ENCODE data around the gene AKIP1. TPM values are rescaled to one million over a fixed set of nuclear protein-coding genes. Genes with fewer than 3 reads are reported as not detected.
"Not testable (repeated sequence)": the region's sequence is repeated elsewhere in the genome, so short reads cannot be mapped to it uniquely, and the experiment has no call there.

AKIP1 gene, protein sequence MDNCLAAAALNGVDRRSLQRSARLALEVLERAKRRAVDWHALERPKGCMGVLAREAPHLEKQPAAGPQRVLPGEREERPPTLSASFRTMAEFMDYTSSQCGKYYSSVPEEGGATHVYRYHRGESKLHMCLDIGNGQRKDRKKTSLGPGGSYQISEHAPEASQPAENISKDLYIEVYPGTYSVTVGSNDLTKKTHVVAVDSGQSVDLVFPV
- total RNA-seq: 18.7 TPM
- 30.7 TPM for polyA plus RNA-seq

- H3K4me3 ChIP-seq (ENCODE audit: low read depth, low read length): peak within 1 kb of the TSS; percentile 86
- no peaks in the 10 kb centered on the region for H3K36me3 ChIP-seq (ENCODE audit: insufficient read depth)
- under 1% methylated on average over 67 of the region's 68 CpGs for whole genome bisulfite sequencing
- peak; percentile 93 for DNase-seq (ENCODE audit: extremely low spot score)
- peak within 1 kb of the TSS; percentile 89 for H3K27ac ChIP-seq (ENCODE audit: low read depth)
- no peaks in the 10 kb centered on the region for H3K4me1 ChIP-seq (ENCODE audit: insufficient read depth)
Measured at GRCh38 chr11:8911029-8911823, at the start of gene AKIP1. Gene AKIP1 (plus strand): TSS chr11:8911189. CDS start chr11:8911450, 261 bp downstream.

- no peak overlapping the region for H3K27ac ChIP-seq (ENCODE audit: low read depth)
- H3K36me3 ChIP-seq (ENCODE audit: insufficient read depth): no peaks in the 10 kb centered on the region
- DNase-seq (ENCODE audit: extremely low spot score): no peak
- H3K4me1 ChIP-seq (ENCODE audit: insufficient read depth): no peaks in the 10 kb centered on the region
- WGBS: 62% methylated on average over 1 of the region's 1 CpG
- H3K4me3 ChIP-seq (ENCODE audit: low read depth, low read length): no peak overlapping the region
Measured at GRCh38 chr11:8863838-8864237, 47.2 kb upstream of the AKIP1 start.

GRCh38 chr11:8865304-8865703 lies 45.7 kb upstream of the AKIP1 start:
- no peak overlapping the region for H3K4me3 ChIP-seq (ENCODE audit: low read depth, low read length)
- no peaks in the 10 kb centered on the region for H3K36me3 ChIP-seq (ENCODE audit: insufficient read depth)
- H3K4me1 ChIP-seq (ENCODE audit: insufficient read depth): no peaks in the 10 kb centered on the region
- DNase-seq (ENCODE audit: extremely low spot score): no peak
- no peak overlapping the region for H3K27ac ChIP-seq (ENCODE audit: low read depth)

- Histone ChIP-seq H3K27ac (ENCODE audit: low read depth) (no peak overlapping the region), H3K4me1 (ENCODE audit: insufficient read depth) (no peaks in the 10 kb centered on the region), H3K36me3 (ENCODE audit: insufficient read depth) (no peaks in the 10 kb centered on the region), H3K4me3 (ENCODE audit: low read depth, low read length) (no peak overlapping the region)
- WGBS: 52% methylated on average over 6 of the region's 6 CpGs
- no peak for DNase-seq (ENCODE audit: extremely low spot score)
Measured at GRCh38 chr11:8867035-8867434, 44.0 kb upstream of the AKIP1 start.

DNA sequence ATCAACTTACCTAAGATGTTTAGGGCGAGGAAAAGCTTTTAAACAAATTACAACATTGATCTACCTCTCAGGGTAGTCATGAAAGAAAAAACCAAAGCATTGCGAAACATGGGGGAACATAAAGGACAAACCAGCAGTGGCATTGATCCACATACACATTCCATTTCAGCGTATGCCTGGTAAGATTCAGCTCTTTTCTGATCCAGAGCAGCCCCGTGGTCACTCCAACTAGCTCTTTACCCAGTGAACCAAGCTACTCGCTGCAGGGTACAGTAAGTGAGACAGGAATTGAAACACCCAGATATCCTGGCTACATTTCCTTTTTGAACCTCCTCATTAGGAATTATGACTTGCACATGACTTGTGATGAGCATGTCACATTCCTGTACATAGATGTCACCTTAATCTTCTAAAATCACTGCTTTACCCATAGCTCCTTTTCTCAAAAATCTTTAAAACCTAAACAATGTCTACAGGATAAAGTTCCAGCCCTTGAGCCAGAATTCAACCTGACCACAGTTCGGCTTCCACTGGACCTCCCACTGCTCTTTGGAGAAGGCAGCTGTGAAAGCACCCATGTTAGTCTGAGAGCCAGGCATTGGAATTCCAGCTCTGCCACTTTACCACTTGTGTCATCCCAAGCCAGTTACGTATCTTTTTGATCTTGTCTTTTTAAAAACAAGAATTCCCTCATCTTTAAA lies 42.9 kb upstream of the AKIP1 start:
- Histone ChIP-seq H3K36me3 (ENCODE audit: insufficient read depth) (no peaks in the 10 kb centered on the region), H3K27ac (ENCODE audit: low read depth) (no peak overlapping the region), H3K4me1 (ENCODE audit: insufficient read depth) (no peaks in the 10 kb centered on the region), H3K4me3 (ENCODE audit: low read depth, low read length) (no peak overlapping the region)
- WGBS: 69% methylated on average over 7 of the region's 7 CpGs
- DNase-seq (ENCODE audit: extremely low spot score): no peak

GRCh38 chr11:8870411-8871170 lies 40.4 kb upstream of the AKIP1 start:
- under 1% methylated on average over 81 of the region's 81 CpGs for WGBS
- H3K27ac ChIP-seq (ENCODE audit: low read depth): peak overlapping the region; percentile 89
- no peaks in the 10 kb centered on the region for H3K36me3 ChIP-seq (ENCODE audit: insufficient read depth)
- H3K4me1 ChIP-seq (ENCODE audit: insufficient read depth): no peaks in the 10 kb centered on the region
- H3K4me3 ChIP-seq (ENCODE audit: low read depth, low read length): peak overlapping the region; percentile 92
- peak; percentile 59 for DNase-seq (ENCODE audit: extremely low spot score)

DNA sequence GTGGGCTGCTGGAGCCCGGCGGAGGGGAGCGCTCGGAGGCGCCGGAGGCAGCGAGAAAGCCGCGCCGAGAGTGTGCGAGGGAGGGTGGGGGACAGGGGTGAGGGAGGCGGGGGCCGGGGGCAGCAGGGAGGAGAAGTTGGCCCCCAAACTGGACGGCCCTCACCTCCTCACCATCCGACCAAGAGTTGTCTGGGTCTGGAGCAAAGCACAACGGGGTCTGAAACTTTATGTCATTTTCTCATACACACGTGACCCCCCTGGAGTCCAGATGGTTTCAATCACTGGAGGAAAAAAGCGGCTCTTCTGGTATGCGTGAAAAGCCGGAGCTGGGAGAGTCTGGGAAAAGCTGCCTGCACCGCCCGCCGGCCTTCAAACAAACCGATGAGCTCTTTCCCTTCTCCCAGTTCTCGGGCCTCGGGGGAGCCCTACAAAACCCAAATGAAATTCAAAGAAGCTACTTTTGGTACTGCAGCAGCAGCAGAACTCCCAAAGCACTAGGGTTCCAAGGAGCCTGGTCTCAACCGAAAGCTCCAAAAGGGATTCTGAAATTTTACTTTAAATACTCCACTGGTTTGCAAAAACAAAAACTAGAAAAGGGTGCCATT lies 39.7 kb upstream of the AKIP1 start:
- Histone ChIP-seq H3K27ac (ENCODE audit: low read depth) (peak overlapping the region; percentile 89), H3K4me1 (ENCODE audit: insufficient read depth) (no peaks in the 10 kb centered on the region)

GRCh38 chr11:8871962-8872361 lies 39.0 kb upstream of the AKIP1 start:
- no peaks in the 10 kb centered on the region for H3K36me3 ChIP-seq (ENCODE audit: insufficient read depth)
- 63% methylated on average over 6 of the region's 6 CpGs for WGBS
- H3K27ac ChIP-seq (ENCODE audit: low read depth): no peak overlapping the region
- no peak for DNase-seq (ENCODE audit: extremely low spot score)
- no peak overlapping the region for H3K4me3 ChIP-seq (ENCODE audit: low read depth, low read length)
- H3K4me1 ChIP-seq (ENCODE audit: insufficient read depth): no peaks in the 10 kb centered on the region

More for the DNA sequence above, 39.7 kb upstream of the AKIP1 start:
- H3K4me3 ChIP-seq (ENCODE audit: low read depth, low read length): peak overlapping the region; percentile 92
- H3K36me3 ChIP-seq (ENCODE audit: insufficient read depth): no peaks in the 10 kb centered on the region
- 2% methylated on average over 27 of the region's 27 CpGs for WGBS
- DNase-seq (ENCODE audit: extremely low spot score): peak; percentile 93

GRCh38 chr11:8873741-8874405 lies 37.1 kb upstream of the AKIP1 start:
- no peak for DNase-seq (ENCODE audit: extremely low spot score)
- Histone ChIP-seq H3K4me1 (ENCODE audit: insufficient read depth) (no peaks in the 10 kb centered on the region), H3K4me3 (ENCODE audit: low read depth, low read length) (no peak overlapping the region)

DNA sequence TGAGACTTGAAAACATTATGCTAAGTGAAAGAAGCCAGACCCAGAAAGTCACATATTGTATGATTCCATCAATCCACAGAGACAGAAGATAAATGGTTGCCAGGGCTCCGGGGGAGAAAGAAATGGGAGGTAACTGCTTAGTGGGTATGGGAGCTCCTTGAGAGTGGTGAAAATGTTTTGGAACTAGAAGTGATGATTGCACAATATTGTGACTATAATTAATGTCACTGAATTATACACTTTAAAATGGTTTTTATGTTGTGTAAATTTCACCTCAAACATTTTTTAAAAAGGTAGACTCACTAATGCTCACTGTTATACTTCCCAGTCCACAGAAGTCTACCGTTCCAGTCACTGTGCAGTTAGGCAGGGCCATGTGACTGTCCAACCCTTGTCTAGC lies 32.2 kb upstream of the AKIP1 start:
- 89% methylated on average over 2 of the region's 2 CpGs for WGBS
- no peaks in the 10 kb centered on the region for H3K36me3 ChIP-seq (ENCODE audit: insufficient read depth)
- no peak for DNase-seq (ENCODE audit: extremely low spot score)
- no peak overlapping the region for H3K4me3 ChIP-seq (ENCODE audit: low read depth, low read length)
- no peak overlapping the region for H3K27ac ChIP-seq (ENCODE audit: low read depth)
- H3K4me1 ChIP-seq (ENCODE audit: insufficient read depth): no peaks in the 10 kb centered on the region

More at GRCh38 chr11:8873741-8874405, 37.1 kb upstream of the AKIP1 start:
- no peak overlapping the region for H3K27ac ChIP-seq (ENCODE audit: low read depth)
- 56% methylated on average over 6 of the region's 6 CpGs for WGBS
- no peaks in the 10 kb centered on the region for H3K36me3 ChIP-seq (ENCODE audit: insufficient read depth)

- not testable (repeated sequence) for H3K4me3 ChIP-seq (ENCODE audit: low read depth, low read length); DNase-seq (ENCODE audit: extremely low spot score); H3K36me3 ChIP-seq (ENCODE audit: insufficient read depth); H3K4me1 ChIP-seq (ENCODE audit: insufficient read depth); H3K27ac ChIP-seq (ENCODE audit: low read depth)
- WGBS: 86% methylated on average over 7 of the region's 7 CpGs
Measured at GRCh38 chr11:8881585-8881984, 29.4 kb upstream of the AKIP1 start.

GRCh38 chr11:8886322-8886721 lies 24.7 kb upstream of the AKIP1 start:
- WGBS: 47% methylated on average over 2 of the region's 2 CpGs
- no peak overlapping the region for H3K4me3 ChIP-seq (ENCODE audit: low read depth, low read length)
- H3K27ac ChIP-seq (ENCODE audit: low read depth): no peak overlapping the region
- DNase-seq (ENCODE audit: extremely low spot score): no peak
- H3K4me1 ChIP-seq (ENCODE audit: insufficient read depth): no peaks in the 10 kb centered on the region
- no peaks in the 10 kb centered on the region for H3K36me3 ChIP-seq (ENCODE audit: insufficient read depth)
